MM.1S (cell line): ENCODE results near the gene DLG4.

Source experiments
- DNase-seq: peaks from one replicate; pipeline ENCODE4 v3.0.0-alpha.2; 2015
- H2AFZ ChIP-seq: fragments of 300-600 bp; sonication (generic); 2 replicates; pipeline ENCODE4 v1.6.0; 2016; ENCODE audit warnings: antibody characterized with exemption, low read length
- H3F3A ChIP-seq: fragments of 300-600 bp; sonication (generic); 2 replicates; pipeline ENCODE4 v1.6.1; 2016; ENCODE audit warnings: mild to moderate bottlenecking, antibody characterized with exemption, low read length, moderate library complexity, mixed read lengths; ENCODE audit not compliant: insufficient read depth
- H3K27ac ChIP-seq: fragments of 300-600 bp; sonication (generic); 2 replicates; pipeline ENCODE4 v1.5.1; 2016; ENCODE audit warnings: mild to moderate bottlenecking, low read length
- H3K27me3 ChIP-seq: fragments of 300-600 bp; sonication (generic); replicated peaks from 2 replicates; pipeline ENCODE4 v1.6.0; 2016; ENCODE audit warnings: low read length; ENCODE audit not compliant: insufficient read depth
- H3K36me3 ChIP-seq: fragments of 300-600 bp; sonication (generic); replicated peaks from 2 replicates; pipeline ENCODE4 v1.6.1; 2016; ENCODE audit warnings: mild to moderate bottlenecking, low read length, mixed read lengths; ENCODE audit not compliant: insufficient read depth
- H3K4me1 ChIP-seq: fragments of 300-600 bp; sonication (generic); 2 replicates; pipeline ENCODE4 v1.6.1; 2016; ENCODE audit warnings: low read length, mixed read lengths
- H3K4me2 ChIP-seq: fragments of 300-600 bp; sonication (generic); 2 replicates; pipeline ENCODE4 v1.6.0; 2016; ENCODE audit warnings: low read depth, low read length
- H3K4me3 ChIP-seq: fragments of 300-600 bp; sonication (generic); 2 replicates; pipeline ENCODE4 v1.5.1; 2016; ENCODE audit warnings: low read length, mixed read lengths
- H3K79me2 ChIP-seq: fragments of 300-600 bp; sonication (generic); 2 replicates; pipeline ENCODE4 v1.6.1; 2016; ENCODE audit warnings: mixed run types, low read length, mixed read lengths
- H3K9ac ChIP-seq: fragments of 300-600 bp; sonication (generic); 2 replicates; pipeline ENCODE4 v1.6.1; 2016; ENCODE audit warnings: low read length, mixed read lengths
- H3K9me2 ChIP-seq: fragments of 300-600 bp; sonication (generic); replicated peaks from 2 replicates; pipeline ENCODE4 v1.6.1; 2016; ENCODE audit warnings: mild to moderate bottlenecking, low read length, mixed read lengths; ENCODE audit not compliant: insufficient read depth
- H3K9me3 ChIP-seq: fragments of 300-600 bp; sonication (generic); replicated peaks from 2 replicates; pipeline ENCODE4 v1.6.1; 2016; ENCODE audit warnings: mild to moderate bottlenecking, low read length, mixed read lengths; ENCODE audit not compliant: insufficient read depth
- H4K20me1 ChIP-seq: fragments of 300-600 bp; sonication (generic); 2 replicates; pipeline ENCODE4 v1.6.1; 2016; ENCODE audit warnings: mild to moderate bottlenecking, low read length, moderate library complexity, mixed read lengths; ENCODE audit not compliant: insufficient read depth
- CTCF ChIP-seq: fragments of 300-600 bp; sonication (generic); IDR thresholded peaks from 2 replicates; pipeline ENCODE4 v1.5.1; 2016; ENCODE audit warnings: antibody characterized with exemption, low read length, mixed read lengths
- EZH2 ChIP-seq: fragments of 300-600 bp; sonication (generic); optimal IDR thresholded peaks from 2 replicates; pipeline ENCODE3; 2017; ENCODE audit warnings: low read depth, mild to moderate bottlenecking, antibody characterized with exemption, low read length, mixed read lengths
- EZH2phosphoT487 ChIP-seq: fragments of 300-600 bp; sonication (generic); IDR thresholded peaks from 2 replicates; pipeline ENCODE4 v1.6.1; 2018; ENCODE audit warnings: antibody characterized with exemption, low read length

DLG4 gene

GRCh38 chr17:7219229-7219811 lies 316 bp downstream of the DLG4 start:
- H2AFZ ChIP-seq: peak overlapping the region; percentile 50
- H3K9me3 ChIP-seq: no peaks in the 10 kb centered on the region
- H3K27me3 ChIP-seq: peaks cover 17% of the 10 kb centered on the region
- TF ChIP-seq CTCF: no peak
- no peak for TF ChIP-seq EZH2
- TF ChIP-seq EZH2phosphoT487: no peak
- H3K4me1 ChIP-seq: peaks cover 16% of the 10 kb centered on the region
- H3K4me2 ChIP-seq: peak overlapping the region; percentile 72
- DNase-seq: no peak
- 0 out of 2 replicates have a peak, but pooled peaks cover 6% of the 10 kb centered on the region for H3K36me3 ChIP-seq
- H4K20me1 ChIP-seq: no peaks in the 10 kb centered on the region
- H3K9me2 ChIP-seq: no peaks in the 10 kb centered on the region
- peak overlapping the region; percentile 87 for H3K4me3 ChIP-seq
- peaks cover 35% of the 10 kb centered on the region for H3K79me2 ChIP-seq
- no peaks in the 10 kb centered on the region for H3F3A ChIP-seq
- H3K27ac ChIP-seq: no peak overlapping the region; the same call in 1 of the 2 replicates
- H3K9ac ChIP-seq: peak overlapping the region; percentile 75; the same call in 1 of the 2 replicates

GRCh38 chr17:7218758-7219157 lies 878 bp downstream of the DLG4 start:
- no peaks in the 10 kb centered on the region for H4K20me1 ChIP-seq
- TF ChIP-seq CTCF: no peak
- no peak for TF ChIP-seq EZH2phosphoT487
- DNase-seq: no peak
- 0 out of 2 replicates have a peak, but pooled peaks cover 3% of the 10 kb centered on the region for H3K36me3 ChIP-seq
- H3K4me3 ChIP-seq: no peak overlapping the region
- H3K27ac ChIP-seq: no peak overlapping the region
- peaks cover 19% of the 10 kb centered on the region for H3K4me1 ChIP-seq
- no peaks in the 10 kb centered on the region for H3K9me3 ChIP-seq
- no peaks in the 10 kb centered on the region for H3F3A ChIP-seq
- no peak overlapping the region for H2AFZ ChIP-seq
- H3K79me2 ChIP-seq: peaks cover 35% of the 10 kb centered on the region
- no peaks in the 10 kb centered on the region for H3K9me2 ChIP-seq
- no peak overlapping the region for H3K9ac ChIP-seq
- H3K4me2 ChIP-seq: no peak overlapping the region
- peaks cover 17% of the 10 kb centered on the region for H3K27me3 ChIP-seq

- Histone ChIP-seq H3K4me1 (peaks cover 24% of the 10 kb centered on the region), H3K4me2 (no peak overlapping the region), H3K4me3 (no peak overlapping the region), H3K9me2 (no peaks in the 10 kb centered on the region), H3F3A (no peaks in the 10 kb centered on the region), H3K79me2 (peaks cover 35% of the 10 kb centered on the region), H3K27ac (no peak overlapping the region), H2AFZ (no peak overlapping the region), H4K20me1 (no peaks in the 10 kb centered on the region), H3K9me3 (no peaks in the 10 kb centered on the region), H3K27me3 (peaks cover 22% of the 10 kb centered on the region), H3K9ac (no peak overlapping the region), H3K36me3 (no peaks in the 10 kb centered on the region)
- no peak for DNase-seq
- TF ChIP-seq CTCF: no peak
- no peak for TF ChIP-seq EZH2
- no peak for TF ChIP-seq EZH2phosphoT487
Observed at GRCh38 chr17:7218166-7218565, 1.5 kb downstream of the DLG4 start.
